GM19099 (cell line): ENCODE results near the gene FZD2.

Experiments
- POLR2A ChIP-seq: IDR thresholded peaks from 3 replicates; pipeline ENCODE4 v1.6.1; 2011; ENCODE audit warnings: low read depth; ENCODE audit not compliant: insufficient read length; ENCODE audit errors: extremely low read depth

The FZD2 gene

DNA sequence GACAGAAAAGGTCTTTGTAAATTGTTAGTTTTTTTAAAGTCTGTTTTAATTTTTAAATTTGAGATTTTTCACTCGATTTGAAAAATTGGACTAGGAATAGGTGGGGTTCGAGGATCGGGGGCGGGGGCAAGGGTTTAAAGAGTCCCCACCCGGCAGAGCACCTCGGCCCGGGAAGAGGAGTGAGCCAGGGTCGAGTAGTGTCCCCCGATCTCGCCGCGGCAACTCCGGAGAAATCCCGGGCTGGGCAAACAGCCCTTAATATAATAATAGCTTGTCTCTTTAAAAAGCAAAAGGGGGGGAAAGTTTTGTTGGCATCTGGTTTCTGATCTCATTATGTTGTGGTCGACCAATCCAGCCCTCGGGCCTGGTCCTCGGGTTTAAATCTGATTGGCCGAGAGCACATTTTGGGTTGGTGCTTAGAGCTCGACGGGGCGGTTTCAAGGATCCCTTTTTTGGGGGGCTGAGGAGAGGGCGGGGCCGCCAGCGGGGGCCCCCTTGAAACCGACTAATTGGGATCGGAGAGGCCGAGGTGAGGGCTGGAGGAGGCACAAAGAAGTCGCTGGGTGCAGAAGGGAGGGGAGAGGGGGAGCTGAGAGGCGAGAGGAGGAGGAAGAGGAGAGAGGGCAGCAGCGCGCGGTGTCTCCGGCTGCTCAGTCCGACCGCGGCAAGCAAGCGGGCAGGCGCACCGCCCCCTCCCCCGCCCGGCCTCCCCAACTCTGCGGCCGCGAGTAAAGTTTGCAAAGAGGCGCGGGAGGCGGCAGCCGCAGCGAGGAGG is at the start of gene FZD2:
Gene FZD2, plus strand, starts transcription at position 653 of the 775 bp plus-strand sequence. CDS start 205 bp downstream, outside the sequence.
- TF ChIP-seq POLR2A: no peak

DNA sequence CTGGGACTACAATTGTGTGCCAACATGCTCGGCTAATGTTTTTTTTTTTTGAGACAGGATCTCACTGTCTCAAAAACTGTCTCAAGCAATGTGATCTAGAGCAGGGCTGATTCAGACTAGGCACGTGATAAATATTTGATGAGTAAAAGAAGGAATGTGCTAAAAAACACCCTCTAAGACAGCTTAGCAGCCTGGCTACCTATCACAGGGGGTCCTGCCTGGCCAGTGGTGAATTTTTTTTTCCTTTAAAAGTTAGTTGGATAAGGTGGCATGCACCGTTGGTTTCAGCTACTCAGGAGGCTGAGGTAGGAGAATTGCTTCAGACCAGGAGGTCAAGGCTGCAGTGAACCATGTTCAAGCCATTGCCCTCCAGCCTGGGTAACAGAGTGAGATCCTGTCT is 39.3 kb upstream of the FZD2 start:
- TF ChIP-seq POLR2A: no peak

GRCh38 chr17:44522883-44523671 is 34.2 kb upstream of the FZD2 start:
- TF ChIP-seq POLR2A: no peak

DNA sequence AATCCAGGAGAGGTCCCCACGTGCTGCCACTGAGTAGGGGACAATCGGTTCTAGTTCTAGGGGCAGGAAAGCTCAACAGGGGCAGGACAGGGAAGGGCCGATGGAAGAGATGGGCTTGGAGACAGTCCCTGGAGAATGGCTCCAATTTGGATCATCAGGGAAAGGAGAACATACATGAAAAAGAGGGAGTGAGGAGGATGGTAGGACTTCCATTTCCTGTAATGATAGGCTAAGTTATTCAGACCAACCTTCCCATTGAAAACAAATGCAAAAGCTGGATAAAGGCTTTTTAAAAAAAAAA is 33.7 kb upstream of the FZD2 start:
- TF ChIP-seq POLR2A: no peak

DNA sequence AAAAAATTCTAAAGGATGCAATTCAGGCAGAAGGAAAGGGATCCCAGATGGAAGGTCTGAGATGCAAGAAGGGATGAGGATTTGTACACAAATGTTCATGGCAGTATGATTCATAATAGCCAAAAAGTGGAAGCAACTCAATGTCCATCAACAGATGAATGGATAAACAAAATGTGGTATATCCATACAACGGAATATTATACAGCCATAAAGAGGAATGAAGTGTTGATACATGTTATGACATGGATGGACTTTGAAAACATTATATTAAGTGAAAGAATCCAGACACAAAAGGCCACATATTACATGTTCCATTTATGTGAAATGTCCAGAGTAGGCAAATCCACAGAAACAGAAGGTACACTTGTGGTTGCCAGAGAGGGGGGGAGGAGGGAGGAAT is 30.2 kb upstream of the FZD2 start:
- TF ChIP-seq POLR2A: no peak

- TF ChIP-seq POLR2A: no peak
Observed at GRCh38 chr17:44527954-44528353, 29.3 kb upstream of the FZD2 start.

DNA sequence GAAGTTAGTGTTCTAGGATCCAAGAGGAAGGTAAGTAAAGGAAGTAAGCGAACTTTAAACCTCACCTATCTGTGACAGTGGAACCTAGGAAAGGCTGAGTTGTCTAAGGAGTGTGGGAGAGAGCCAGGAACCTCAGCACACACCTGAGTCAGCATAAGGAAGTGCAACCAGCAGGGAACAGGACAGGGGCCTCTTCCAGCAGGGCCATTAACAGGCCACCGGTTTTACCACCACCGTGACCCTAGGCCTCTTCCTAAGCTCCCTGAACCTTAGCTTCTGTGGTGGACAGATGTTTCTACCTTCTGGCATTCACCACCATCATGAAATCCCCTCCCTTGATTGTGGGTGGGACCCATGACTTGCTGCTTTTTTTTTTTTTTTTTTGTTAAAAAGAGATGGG is 27.4 kb upstream of the FZD2 start:
- no peak for TF ChIP-seq POLR2A

DNA sequence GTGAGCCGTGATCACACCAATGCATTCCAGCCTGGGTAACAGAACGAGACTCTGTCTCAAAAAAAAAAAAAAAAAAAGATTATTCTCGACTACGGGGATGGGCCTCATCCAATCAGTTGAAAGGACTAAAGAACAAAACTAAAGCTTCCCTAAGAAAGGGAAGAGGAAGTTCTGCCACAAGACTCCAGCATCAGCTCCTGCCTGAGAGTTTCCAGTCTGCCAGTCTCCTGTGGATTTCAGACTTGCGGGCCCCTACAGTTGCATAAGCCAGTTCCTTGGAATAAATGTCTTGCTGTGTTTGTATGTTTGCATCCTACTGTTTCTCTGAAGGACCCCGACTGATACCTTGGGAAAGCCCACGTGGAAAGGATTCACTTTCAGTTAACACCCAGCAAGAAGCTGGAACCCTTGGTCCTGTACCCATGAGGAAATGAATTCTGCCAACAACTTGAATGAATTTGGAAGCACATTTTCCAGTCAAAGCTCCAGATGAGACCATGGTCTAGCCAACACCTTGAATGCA is 26.3 kb upstream of the FZD2 start:
- no peak for TF ChIP-seq POLR2A

DNA sequence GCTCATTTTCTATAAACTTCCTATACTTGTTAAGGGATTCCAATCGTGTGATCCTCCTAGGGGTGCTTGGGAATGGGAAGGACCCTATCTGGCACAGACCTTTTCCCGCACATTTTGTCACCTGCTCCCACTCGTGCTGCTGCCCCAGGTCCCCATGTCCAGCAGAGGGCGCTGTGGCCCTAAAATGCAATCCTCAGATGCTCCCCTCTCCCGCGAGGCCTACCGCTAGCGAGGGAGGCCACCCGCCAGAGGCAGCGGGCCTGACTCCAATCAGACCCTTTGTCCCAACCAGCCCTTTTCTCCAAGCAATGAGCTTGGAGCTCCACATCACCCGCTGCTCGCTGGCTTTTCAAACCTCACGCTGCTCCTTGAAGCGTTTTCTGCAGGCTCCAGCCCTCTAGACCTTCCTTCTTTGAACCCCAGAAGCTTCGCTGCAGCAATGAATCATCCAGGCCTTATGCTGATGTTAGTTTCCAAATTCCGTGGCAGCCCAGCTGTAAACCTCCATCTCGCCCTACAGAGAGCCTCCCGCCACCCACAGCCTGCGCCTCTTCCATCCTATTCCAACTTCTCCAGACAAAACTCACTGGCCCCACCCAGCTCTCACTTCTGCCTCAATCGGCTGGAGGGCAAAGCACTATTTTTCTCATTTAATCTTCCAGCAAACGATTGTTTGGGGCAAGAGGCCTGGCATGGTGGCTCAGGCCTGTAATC is 23.6 kb upstream of the FZD2 start:
- TF ChIP-seq POLR2A: no peak

DNA sequence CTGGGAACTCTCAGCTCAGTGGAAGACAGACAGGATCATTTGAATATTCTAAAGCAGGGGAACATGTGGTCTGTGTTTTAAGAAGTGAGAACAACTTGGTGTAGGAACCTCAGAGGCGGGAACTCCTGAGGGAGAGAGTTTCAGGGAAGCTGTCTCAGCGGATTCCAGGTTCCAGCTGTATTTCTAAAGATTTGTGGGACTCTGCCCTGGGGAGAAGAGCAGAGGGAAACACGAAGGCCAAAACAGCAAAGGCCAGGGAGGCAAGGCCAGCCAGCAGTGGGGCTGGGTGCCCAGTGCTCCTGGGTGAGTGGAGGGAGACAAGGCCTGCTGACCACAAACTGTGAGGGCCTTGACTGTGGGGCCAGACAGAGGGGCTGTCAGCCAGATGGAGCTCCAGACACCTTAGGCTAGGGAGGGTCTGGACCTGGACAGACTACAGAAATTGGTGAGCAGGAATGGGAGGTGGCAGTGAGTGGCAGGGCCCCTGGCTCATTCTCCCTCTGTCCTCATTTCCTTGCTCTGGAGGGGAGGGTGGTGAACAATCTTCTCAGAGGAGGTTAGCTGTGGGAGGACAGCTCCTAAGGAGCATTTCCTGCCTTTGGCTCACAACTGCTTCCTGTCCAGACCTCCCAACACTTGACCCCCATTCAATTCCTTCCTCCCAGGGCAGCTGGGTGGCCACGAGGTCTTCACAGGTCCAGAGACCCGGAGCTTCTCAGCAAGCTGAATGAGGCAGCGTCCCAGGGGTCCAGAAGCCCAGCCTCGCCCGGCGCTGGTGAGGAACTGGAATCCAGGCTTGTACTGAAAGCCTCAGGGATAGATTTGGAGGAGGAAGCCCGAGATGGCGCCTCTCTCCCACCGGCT is 21.0 kb upstream of the FZD2 start:
- no peak for TF ChIP-seq POLR2A

DNA sequence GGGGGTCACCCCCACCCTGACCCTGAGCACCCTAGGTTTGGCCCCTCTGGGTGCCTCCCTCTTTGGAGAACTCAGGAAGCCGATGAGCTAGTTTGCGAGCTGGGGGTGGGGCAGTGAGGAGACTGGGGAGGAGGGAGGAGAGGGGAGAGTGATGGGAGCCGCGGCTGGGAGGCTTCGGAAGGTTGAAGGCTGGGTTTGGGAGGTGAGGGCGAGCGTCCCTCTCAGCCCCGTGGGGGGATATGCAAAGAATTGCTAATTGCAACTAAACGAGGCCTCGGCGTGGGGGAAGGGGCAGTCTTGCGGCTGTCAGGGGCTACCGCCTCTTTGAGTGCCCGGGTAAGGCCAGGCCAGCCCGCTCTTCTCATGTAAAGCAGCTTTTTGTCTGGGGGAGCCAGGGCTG is 17.6 kb upstream of the FZD2 start:
- TF ChIP-seq POLR2A: no peak

- TF ChIP-seq POLR2A: no peak
Observed at GRCh38 chr17:44540246-44541084, 16.8 kb upstream of the FZD2 start.

GRCh38 chr17:44541884-44542581 is 15.3 kb upstream of the FZD2 start:
- no peak for TF ChIP-seq POLR2A

DNA sequence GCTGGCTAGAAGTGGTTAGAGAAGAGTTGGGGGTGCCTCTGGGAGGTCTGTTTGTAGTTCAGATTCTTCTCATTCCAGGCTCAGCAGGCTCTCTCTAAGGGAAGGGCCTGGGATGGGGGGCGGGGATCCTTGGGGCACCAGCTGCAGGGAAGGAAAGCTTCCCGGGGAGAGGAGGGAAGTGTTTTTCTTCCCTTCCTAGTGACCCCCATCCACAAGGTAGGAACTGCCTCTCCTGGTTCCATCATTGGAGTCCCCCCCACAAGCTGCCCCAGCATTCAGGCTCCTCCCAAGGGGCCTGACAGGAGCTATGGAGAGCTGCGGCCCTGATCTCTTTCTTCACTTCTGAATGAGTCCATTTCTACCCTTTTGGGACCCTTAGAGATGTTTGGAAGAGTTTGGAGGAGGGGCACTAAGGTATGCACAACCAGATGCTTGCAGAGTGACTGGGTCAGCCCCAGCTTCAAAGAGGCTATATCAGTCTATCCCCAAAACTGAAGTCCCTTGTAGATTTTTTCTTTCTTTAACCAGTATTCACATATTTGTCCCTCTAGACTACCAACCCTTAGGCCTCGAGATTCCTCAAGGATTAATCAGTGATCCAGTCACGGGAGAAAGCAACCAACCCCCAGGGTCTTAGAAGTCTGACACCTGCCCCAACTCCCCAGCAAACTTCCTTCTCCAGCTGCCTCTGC is 13.9 kb upstream of the FZD2 start:
- no peak for TF ChIP-seq POLR2A
